ENCODE data around the gene LRRC9. TPM values are rescaled to one million over a fixed set of nuclear protein-coding genes. Genes with fewer than 3 reads are reported as not detected.
A peak's percentile ranks its signal among the peaks of the same experiment; 100 is the strongest.

The LRRC9 gene
- total RNA-seq, 4 donors from 2014 or later, result not detected

DNA sequence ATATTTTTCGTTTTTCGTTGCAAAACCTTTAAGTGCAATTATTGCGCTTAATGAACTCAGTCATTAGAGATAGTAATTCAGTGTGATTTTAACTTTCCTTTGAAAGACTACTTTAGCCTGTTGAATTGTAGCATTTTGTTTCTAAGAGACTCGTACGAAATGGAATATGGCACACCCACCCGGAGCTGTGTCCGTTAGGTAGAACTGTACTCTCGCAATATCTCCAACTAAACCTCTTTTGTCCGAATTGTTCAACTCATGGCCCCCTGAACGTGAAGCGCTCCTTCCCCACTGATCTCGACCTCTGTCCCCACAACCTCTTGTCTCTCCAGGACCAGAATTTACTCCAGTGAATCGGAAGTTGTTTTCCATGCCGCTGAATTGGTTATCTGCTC lies 172.6 kb downstream of the LRRC9 start:
- peaks cover 0 to 48% (median 12%) of the 10 kb centered on the region in 3 donors for H3K4me1 ChIP-seq
- TF ChIP-seq, protein P1, sequence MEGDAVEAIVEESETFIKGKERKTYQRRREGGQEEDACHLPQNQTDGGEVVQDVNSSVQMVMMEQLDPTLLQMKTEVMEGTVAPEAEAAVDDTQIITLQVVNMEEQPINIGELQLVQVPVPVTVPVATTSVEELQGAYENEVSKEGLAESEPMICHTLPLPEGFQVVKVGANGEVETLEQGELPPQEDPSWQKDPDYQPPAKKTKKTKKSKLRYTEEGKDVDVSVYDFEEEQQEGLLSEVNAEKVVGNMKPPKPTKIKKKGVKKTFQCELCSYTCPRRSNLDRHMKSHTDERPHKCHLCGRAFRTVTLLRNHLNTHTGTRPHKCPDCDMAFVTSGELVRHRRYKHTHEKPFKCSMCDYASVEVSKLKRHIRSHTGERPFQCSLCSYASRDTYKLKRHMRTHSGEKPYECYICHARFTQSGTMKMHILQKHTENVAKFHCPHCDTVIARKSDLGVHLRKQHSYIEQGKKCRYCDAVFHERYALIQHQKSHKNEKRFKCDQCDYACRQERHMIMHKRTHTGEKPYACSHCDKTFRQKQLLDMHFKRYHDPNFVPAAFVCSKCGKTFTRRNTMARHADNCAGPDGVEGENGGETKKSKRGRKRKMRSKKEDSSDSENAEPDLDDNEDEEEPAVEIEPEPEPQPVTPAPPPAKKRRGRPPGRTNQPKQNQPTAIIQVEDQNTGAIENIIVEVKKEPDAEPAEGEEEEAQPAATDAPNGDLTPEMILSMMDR (IDR thresholded peaks at IDR 0.05), result no peak
- no peak for TF ChIP-seq POLR2A (IDR thresholded peaks at IDR 0.05)
- H3K4me3 ChIP-seq, result peak overlapping the region; percentile 57 to 92 (median 81)
- no peaks in the 10 kb centered on the region for H3K9me3 ChIP-seq
- peaks cover 0 to 6% (median 0%) of the 10 kb centered on the region in 3 donors for H3K36me3 ChIP-seq
- WGBS, 2 donors, result 0 to 1% methylated on average over 14 of the region's 14 CpGs
- intact Hi-C loops (cut with DNase I), result loop anchor here (10.0 kb wide), 2 partner anchors 72 to 152 kb away; partner anchors contain the start of genes DHRS7 and PPM1A
- DNase-seq, result no peak
- peak overlapping the region; percentile 94 to 99 (median 98) for H3K27ac ChIP-seq
- no peaks in the 10 kb centered on the region for H3K27me3 ChIP-seq

DNA sequence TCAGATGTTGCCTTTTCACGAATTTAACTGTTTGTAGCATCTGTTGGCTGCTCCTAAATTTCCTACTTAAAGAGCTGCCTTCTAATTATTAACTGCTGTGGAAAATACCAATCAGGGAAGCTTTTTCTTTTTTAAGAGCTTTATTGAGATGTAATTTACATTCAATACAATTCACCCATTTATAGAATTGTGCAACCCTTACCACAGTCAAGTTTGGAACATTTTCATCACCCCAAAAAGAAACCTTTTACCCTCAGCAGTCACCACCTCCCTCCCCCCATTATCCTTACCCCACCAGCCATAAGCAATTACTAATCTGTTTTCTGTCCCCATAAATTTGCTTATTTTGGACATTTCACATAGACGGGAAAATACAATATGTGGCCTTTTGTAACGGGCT lies 173.1 kb downstream of the LRRC9 start:
- intact Hi-C loops (cut with DNase I), result loop anchor here (10.0 kb wide), 2 partner anchors 72 to 152 kb away; partner anchors contain the start of genes DHRS7 and PPM1A
- Histone ChIP-seq H3K36me3 (peaks cover 0 to 12% (median 0%) of the 10 kb centered on the region in 3 donors), H3K27me3 (no peaks in the 10 kb centered on the region), H3K4me1 (peaks cover 0 to 48% (median 12%) of the 10 kb centered on the region in 3 donors), H3K9me3 (no peaks in the 10 kb centered on the region), H3K4me3 (peak overlapping the region; percentile 57 to 92 (median 81)), H3K27ac (peak overlapping the region; percentile 94 to 99 (median 98))
- no peak for DNase-seq
- 10 to 14% methylated on average over 3 of the region's 3 CpGs for WGBS, 2 donors
- no peak for TF ChIP-seq POLR2A (IDR thresholded peaks at IDR 0.05)
- TF ChIP-seq, protein P1 (IDR thresholded peaks at IDR 0.05), result no peak

DNA sequence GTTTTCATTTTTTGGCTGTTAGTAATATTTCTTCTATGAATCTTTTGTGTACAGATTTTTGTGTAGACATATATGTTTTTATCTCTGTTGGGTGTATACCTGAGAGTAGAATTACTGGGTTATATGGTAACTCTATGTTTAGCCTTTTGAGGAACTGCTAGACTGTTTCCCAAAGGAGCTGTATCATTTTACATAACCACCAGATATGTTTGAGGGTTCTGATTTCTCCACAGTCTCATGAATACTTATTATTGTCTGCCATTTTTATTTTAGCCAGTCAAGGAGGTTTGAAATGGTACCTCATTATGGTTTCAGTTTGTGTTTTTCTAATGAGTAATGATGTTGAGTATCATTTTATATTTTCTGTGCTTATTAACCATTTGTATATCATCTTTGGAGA lies 173.7 kb downstream of the LRRC9 start:
- Histone ChIP-seq H3K9me3 (no peaks in the 10 kb centered on the region), H3K27me3 (no peaks in the 10 kb centered on the region), H3K27ac (peak overlapping the region in 2 of 4 donors; percentile 97 to 98), H3K36me3 (peaks cover 0 to 14% (median 0%) of the 10 kb centered on the region in 3 donors), H3K4me3 (peak overlapping the region in 2 of 4 donors; percentile 78 to 92), H3K4me1 (peaks cover 0 to 48% (median 12%) of the 10 kb centered on the region in 3 donors)
- TF ChIP-seq POLR2A (IDR thresholded peaks at IDR 0.05), result no peak
- TF ChIP-seq, protein P1 (IDR thresholded peaks at IDR 0.05), result no peak
- no peak for DNase-seq
- intact Hi-C loops (cut with DNase I), result loop anchor here (10.0 kb wide), 2 partner anchors 71 to 151 kb away; partner anchors contain the start of genes DHRS7 and PPM1A

DNA sequence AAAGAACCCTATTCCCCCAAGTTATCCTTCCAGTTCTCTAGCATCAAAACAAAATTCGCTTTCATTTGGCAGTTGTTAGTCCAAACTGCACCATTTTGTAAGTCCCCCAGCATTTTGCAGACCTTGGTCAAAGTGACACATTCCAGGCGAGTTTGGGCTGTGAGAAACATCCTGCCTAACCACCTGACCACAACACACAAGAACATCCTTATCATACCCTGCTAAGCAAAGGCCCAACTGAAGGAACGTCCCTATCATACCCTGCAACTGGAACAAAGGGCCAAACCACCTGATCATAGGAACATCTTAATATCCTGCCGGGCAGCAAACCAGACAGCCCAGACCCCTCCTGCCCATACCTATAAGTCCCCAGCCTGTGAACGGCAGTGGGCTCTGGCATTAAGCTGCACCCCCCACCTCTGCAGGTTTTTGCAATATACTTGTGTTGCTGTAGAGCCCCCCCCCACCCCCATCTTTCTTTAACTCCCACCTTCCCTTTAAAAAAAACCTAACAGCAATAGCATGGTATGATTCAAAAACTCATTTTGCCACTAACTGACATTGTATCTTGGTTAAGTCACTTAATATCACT lies 174.5 kb downstream of the LRRC9 start:
- Histone ChIP-seq H3K36me3 (peaks cover 0 to 14% (median 0%) of the 10 kb centered on the region in 3 donors), H3K9me3 (no peaks in the 10 kb centered on the region), H3K27ac (no peak overlapping the region), H3K27me3 (no peaks in the 10 kb centered on the region), H3K4me1 (peaks cover 0 to 48% (median 12%) of the 10 kb centered on the region in 3 donors), H3K4me3 (peak overlapping the region in 1 of 4 donors; percentile 92)
- intact Hi-C loops (cut with DNase I), result loop anchor here (10.0 kb wide), 2 partner anchors 70 to 150 kb away; partner anchors contain the start of genes DHRS7 and PPM1A
- no peak for TF ChIP-seq POLR2A (IDR thresholded peaks at IDR 0.05)
- TF ChIP-seq, protein P1 (IDR thresholded peaks at IDR 0.05), result no peak
- DNase-seq, result no peak
- WGBS, 2 donors, result 62 to 67% methylated on average over 5 of the region's 5 CpGs

DNA sequence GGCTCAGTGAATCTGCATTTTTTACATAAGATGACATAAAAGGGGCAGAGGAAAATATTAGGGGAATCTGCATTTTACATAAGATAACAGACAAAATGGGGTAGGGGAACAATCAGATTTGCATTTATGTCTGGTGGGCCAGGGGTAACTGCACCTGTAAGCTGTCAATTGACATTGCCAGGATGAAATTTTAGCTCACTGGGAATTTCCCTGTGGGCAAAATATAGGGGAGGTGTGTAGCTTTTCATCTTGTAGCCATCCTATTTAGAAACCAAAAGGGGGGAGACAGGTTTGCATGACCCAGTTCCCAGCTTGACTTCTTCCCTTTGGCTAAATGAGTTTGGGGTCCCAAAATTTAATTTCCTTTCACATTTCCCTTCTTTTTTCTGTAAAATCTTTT lies 175.3 kb downstream of the LRRC9 start:
- Histone ChIP-seq H3K27me3 (no peaks in the 10 kb centered on the region), H3K36me3 (peaks cover 0 to 14% (median 0%) of the 10 kb centered on the region in 3 donors), H3K4me3 (no peak overlapping the region), H3K27ac (no peak overlapping the region), H3K4me1 (peaks cover 0 to 48% (median 12%) of the 10 kb centered on the region in 3 donors), H3K9me3 (no peaks in the 10 kb centered on the region)
- intact Hi-C loops (cut with DNase I), result loop anchor here (10.0 kb wide), 2 partner anchors 70 to 150 kb away; partner anchors contain the start of genes DHRS7 and PPM1A
- TF ChIP-seq, protein P1 (IDR thresholded peaks at IDR 0.05), result no peak
- no peak for DNase-seq
